Calu3 (cell line): ENCODE measurements around the gene FBXW8. TPM values are rescaled to one million over a fixed set of nuclear protein-coding genes. Genes with fewer than 3 reads are reported as not detected.
A peak's percentile ranks its signal among the peaks of the same experiment; 100 is the strongest.

Source experiments
- BruUV-seq: library from RNA; stranded (reverse); fragments of 400-500 nt; replicated peaks from 2 replicates; lab custom pipeline; 2021; lab: Mats Ljungman, UMichigan
- CTCF ChIA-PET: fragments of 300-600 bp; sonication (Branson Sonifier 250); formaldehyde crosslinking; loops from one replicate; lab custom pipeline; 2022; ENCODE audit warnings: antibody characterized with exemption; lab: Charles Lee
- DNase-seq: peaks from one replicate; pipeline ENCODE4 v3.0.0; 2022
- H3K27ac Mint-ChIP-seq: one replicate; pipeline ENCODE4 v1.8.0; 2022; ENCODE audit warnings: mixed read lengths; ENCODE audit not compliant: unreplicated experiment
- H3K27me3 Mint-ChIP-seq: one replicate; pipeline ENCODE4 v1.8.0; 2022; ENCODE audit warnings: mixed read lengths; ENCODE audit not compliant: unreplicated experiment
- H3K36me3 Mint-ChIP-seq: one replicate; pipeline ENCODE4 v1.8.0; 2022; ENCODE audit warnings: mild to moderate bottlenecking, moderate library complexity, mixed read lengths; ENCODE audit not compliant: insufficient read depth, unreplicated experiment
- H3K4me1 Mint-ChIP-seq: one replicate; pipeline ENCODE4 v1.8.0; 2022; ENCODE audit warnings: mild to moderate bottlenecking, low read depth, mixed read lengths; ENCODE audit not compliant: unreplicated experiment
- H3K4me3 Mint-ChIP-seq: one replicate; pipeline ENCODE4 v1.8.0; 2022; ENCODE audit warnings: mild to moderate bottlenecking, low read depth, moderate library complexity, mixed read lengths; ENCODE audit not compliant: unreplicated experiment
- H3K9me3 Mint-ChIP-seq: one replicate; pipeline ENCODE4 v1.8.0; 2022; ENCODE audit warnings: low read depth, mixed read lengths; ENCODE audit not compliant: unreplicated experiment
- intact Hi-C: fragments of 100-400 bp; cut with micrococcal nuclease; formaldehyde crosslinking; loops from one replicate; pipeline ENCODE4 v1.10.0; 2022; ENCODE audit not compliant: unreplicated experiment
- total RNA-seq: library from RNA; stranded (reverse); gene quantifications from 2 replicates; pipeline ENCODE4 v1.2.3, GENCODE V29; 2022
- TF ChIP-seq, protein P1 (sequence below): fragments of 200-600 bp; IDR thresholded peaks from one replicate; pipeline ENCODE4 v1.8.0; 2022; ENCODE audit warnings: antibody characterized with exemption; ENCODE audit not compliant: unreplicated experiment

Gene FBXW8
- total RNA-seq, 1 experiment from 2014 or later = 18.2 TPM

DNA sequence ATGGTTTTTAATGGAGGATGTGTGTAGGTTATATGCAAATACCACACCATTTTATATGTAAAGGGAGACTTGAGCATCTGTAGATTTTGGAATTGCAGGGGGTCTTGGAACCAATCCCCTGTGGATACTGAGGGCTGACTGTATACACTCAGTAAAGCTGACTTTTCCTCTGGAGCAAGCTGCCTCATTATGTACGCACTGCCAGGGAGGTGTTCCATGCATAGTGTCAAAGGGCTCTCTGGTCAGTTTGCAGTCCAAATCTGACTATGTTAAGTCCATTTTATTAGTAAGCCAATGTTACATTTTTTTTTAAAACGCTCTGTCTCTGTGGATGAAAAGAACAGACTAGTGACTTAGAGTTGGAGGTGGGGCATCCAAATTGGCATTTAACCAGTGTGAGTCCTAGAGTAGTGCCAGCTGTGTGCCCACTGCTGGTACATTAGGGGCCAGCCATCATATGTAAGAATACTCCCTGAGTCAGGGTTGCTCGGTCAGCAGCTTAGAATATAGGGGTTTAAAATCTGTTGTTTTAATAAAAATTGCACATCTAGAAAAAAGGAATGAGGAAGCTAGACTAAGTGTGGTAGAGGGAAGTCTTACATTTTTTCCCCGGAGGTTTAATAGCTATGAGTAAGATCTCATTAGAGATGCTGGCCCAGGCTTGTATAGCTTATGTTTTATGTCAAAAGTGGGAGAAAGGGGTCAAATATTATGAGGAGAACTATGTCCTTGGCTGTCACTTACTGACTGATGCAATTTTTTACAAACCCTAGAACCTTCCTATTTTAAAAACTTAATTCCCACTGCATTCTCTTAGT, 101.4 kb downstream of the FBXW8 start:
- BruUV-seq = no TSS peak
- H3K9me3 Mint-ChIP-seq = no peaks in the 10 kb centered on the region
- H3K36me3 Mint-ChIP-seq = peaks cover 87% of the 10 kb centered on the region
- H3K4me1 Mint-ChIP-seq = no peaks in the 10 kb centered on the region
- no peak overlapping the region for H3K4me3 Mint-ChIP-seq
- intact Hi-C loops = no loop called here
- DNase-seq = no peak
- TF ChIP-seq, protein P1, sequence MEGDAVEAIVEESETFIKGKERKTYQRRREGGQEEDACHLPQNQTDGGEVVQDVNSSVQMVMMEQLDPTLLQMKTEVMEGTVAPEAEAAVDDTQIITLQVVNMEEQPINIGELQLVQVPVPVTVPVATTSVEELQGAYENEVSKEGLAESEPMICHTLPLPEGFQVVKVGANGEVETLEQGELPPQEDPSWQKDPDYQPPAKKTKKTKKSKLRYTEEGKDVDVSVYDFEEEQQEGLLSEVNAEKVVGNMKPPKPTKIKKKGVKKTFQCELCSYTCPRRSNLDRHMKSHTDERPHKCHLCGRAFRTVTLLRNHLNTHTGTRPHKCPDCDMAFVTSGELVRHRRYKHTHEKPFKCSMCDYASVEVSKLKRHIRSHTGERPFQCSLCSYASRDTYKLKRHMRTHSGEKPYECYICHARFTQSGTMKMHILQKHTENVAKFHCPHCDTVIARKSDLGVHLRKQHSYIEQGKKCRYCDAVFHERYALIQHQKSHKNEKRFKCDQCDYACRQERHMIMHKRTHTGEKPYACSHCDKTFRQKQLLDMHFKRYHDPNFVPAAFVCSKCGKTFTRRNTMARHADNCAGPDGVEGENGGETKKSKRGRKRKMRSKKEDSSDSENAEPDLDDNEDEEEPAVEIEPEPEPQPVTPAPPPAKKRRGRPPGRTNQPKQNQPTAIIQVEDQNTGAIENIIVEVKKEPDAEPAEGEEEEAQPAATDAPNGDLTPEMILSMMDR = no peak
- CTCF ChIA-PET = interaction anchor here (0.7 kb wide), 1 partner anchor 12 kb away, joined by 3 read pairs; no protein-coding TSS in a partner anchor
- no peaks in the 10 kb centered on the region for H3K27me3 Mint-ChIP-seq
- H3K27ac Mint-ChIP-seq = peak overlapping the region; percentile 29

DNA sequence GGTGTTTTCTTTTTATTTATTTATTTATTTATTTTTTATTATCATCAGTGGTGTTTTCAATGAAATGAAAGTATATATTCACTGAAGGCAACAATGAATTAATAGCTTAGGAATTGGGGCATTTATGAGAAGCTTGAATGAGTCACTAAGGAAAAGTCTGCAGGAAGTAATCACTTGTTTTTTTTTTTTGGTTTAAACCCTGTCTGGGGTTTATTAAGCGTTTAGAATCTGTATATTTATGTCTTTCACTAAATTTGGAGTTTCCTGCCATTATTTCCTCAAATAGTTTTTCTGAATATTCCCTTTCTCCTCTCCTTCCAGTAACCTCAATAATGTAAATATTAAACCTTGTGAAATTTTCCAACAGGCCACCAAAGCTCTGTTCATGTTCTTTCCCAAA, 103.0 kb downstream of the FBXW8 start:
- Mint-ChIP-seq H3K27me3 (no peaks in the 10 kb centered on the region), H3K36me3 (peaks cover 91% of the 10 kb centered on the region), H3K4me1 (no peaks in the 10 kb centered on the region), H3K4me3 (no peak overlapping the region), H3K9me3 (no peaks in the 10 kb centered on the region), H3K27ac (peak overlapping the region; percentile 65)
- no peak for DNase-seq
- BruUV-seq = no TSS peak
- TF ChIP-seq, protein P1 = no peak
- intact Hi-C loops = no loop called here
- CTCF ChIA-PET = interaction anchor here (0.8 kb wide), 1 partner anchor 15 kb away, joined by 3 read pairs; no protein-coding TSS in a partner anchor

DNA sequence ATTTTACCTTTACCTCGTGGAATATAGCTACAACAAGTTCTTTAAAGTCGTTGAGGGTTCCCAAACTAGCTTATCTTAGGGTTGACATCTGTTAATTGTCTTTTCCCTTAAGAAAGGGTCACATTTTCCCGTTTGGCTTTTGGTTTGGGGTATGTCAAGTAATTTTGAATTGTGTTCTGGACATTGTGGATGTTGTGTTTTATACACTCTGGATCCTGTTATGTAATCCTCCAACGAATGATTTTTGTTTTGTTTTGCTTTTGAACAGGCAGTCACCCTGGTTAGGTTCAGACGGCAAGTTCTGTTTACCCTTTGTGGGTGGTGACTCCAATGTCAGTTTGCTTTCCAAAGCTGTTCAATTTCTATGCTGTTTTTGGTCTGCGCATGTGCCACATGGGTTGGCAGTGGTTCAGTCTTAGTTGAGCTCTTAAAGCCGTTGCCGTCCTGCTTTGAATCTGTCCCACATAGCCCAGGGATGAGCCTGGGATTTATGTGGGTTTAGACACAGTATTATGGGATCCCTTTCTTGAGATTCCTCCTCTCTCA, 103.7 kb downstream of the FBXW8 start:
- CTCF ChIA-PET = interaction anchor here (0.8 kb wide), 1 partner anchor 16 kb away, joined by 3 read pairs; no protein-coding TSS in a partner anchor
- no peaks in the 10 kb centered on the region for H3K4me1 Mint-ChIP-seq
- no peaks in the 10 kb centered on the region for H3K9me3 Mint-ChIP-seq

DNA sequence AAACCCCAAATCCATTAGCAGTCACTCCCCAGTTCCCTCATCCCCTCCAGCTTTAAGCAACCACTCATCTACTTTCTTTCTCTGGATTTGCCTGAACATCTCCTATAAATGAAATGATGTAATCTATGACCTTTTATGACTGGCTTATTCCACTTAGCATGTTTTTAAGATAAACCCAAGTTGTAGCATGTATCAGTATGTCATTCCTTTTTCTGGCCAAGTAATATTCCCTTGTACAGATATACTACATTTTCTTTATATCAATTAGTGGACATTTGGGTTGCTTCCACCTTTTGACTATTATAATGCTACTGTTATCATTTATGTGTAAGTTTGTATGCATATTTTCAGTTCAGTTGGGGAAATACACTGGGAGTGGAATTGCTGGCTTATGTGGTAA, 105.1 kb downstream of the FBXW8 start:
- CTCF ChIA-PET = no interaction called here
- BruUV-seq = no TSS peak
- TF ChIP-seq, protein P1 = no peak
- Mint-ChIP-seq H3K27me3 (no peaks in the 10 kb centered on the region), H3K4me3 (no peak overlapping the region), H3K9me3 (no peaks in the 10 kb centered on the region), H3K36me3 (peaks cover 91% of the 10 kb centered on the region), H3K27ac (peak overlapping the region; percentile 37), H3K4me1 (no peaks in the 10 kb centered on the region)
- no peak for DNase-seq
- intact Hi-C loops = no loop called here

More for the DNA sequence above, 103.7 kb downstream of the FBXW8 start:
- TF ChIP-seq, protein P1 = no peak
- H3K27me3 Mint-ChIP-seq = no peaks in the 10 kb centered on the region
- H3K36me3 Mint-ChIP-seq = peaks cover 91% of the 10 kb centered on the region
- DNase-seq = no peak
- BruUV-seq = no TSS peak
- intact Hi-C loops = no loop called here
- peak overlapping the region; percentile 65 for H3K27ac Mint-ChIP-seq
- H3K4me3 Mint-ChIP-seq = no peak overlapping the region
